CD4-positive, alpha-beta T cell treated with Interleukin-21 for 1 hour (primary cell): Measurements from ENCODE around the gene B4GALT2.

Source experiments
- DNase-seq: peaks from one replicate; pipeline ENCODE4 v3.0.0-alpha.2; 2020

The B4GALT2 gene

GRCh38 chr1:43987159-43987902 is 8.3 kb downstream of the B4GALT2 start:
- DNase-seq, result no peak

GRCh38 chr1:43990271-43991199 is 11.5 kb downstream of the B4GALT2 start:
- no peak for DNase-seq

GRCh38 chr1:43991200-43991475 is 12.1 kb downstream of the B4GALT2 start:
- no peak for DNase-seq

DNA sequence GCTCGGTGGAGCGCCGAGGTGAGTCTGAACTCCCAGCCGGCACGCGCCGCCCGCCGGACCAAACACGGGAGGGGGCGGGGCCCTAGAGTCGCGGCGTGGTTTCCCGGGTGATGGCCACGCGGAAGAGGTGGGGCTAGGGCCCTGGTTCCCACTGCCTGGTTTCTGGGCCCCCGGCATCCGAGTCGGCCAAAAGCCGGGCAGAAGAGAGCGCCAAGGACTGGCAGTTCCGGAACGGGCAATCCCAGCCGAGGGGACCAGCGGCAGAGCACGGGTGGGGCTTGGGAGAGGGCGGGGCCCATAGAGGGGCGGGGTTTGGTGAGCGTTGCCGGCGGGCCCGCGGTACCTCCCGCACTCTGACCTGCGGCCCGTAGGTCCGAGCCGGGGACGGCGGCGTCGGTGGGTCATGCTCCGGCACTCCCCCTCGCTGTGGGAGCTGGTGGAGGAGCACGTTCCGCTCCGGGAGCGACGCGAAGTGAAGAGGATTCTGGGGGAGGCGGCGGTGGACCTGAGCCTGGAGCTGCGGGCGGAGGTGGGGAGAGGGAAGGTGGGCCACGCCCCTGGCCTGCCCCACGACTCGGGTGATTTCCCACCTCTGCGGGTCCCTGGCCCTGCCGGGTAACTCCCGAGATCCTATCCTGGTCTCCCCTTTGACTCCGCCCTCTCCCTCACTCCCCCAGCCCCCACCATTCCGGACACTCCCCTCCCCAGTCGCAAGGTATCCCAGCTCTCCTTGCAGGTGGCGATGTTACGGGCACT is 12.6 kb downstream of the B4GALT2 start, which contains the start of gene CCDC24:
CCDC24 (plus strand) TSS at position 124 of the 756 bp plus-strand sequence; CDS start at position 404, 280 bp downstream.
- DNase-seq, result peak; percentile 82

DNA sequence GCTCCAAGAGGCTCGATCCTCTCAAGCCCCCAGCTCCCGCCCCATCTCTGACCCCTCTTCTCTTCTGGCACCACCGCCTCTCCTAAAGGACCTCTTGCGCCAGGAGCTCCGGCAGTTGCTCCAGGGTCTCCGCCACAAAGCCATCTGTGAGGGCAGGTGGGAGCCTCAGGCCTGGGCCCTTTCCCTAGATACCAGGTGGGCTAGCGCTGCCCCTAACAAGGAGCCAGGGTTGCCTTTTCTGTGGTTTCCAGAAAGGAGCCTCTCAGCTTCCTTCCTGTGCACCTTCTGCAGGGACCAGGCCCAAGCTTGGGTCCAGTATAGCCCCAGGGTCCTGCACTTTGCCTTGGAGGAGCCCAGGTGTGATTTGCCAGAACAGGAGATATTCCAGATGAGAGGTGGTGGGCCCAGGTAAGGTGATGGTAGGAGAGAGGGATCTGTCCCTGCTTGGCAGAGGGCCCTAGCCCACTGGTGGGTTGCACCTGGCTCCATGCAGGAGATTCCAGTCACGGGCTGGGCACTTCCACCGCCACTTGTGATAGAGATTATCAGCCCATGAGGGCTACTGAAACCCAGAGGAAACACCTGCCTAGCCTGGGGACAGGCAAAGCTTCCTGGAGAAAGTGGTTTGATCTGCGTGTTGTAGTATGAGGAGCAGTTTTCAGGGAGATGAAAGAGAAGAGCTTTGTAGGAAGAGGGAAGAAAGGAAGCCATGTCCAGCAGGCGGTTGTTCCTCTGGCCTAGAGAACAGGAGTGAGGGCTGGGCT is 13.4 kb downstream of the B4GALT2 start:
- no peak for DNase-seq

GRCh38 chr1:43993206-43993914 is 14.3 kb downstream of the B4GALT2 start:
- no peak for DNase-seq

- no peak for DNase-seq
Measured at GRCh38 chr1:43994071-43994470, 15.1 kb downstream of the B4GALT2 start.

DNA sequence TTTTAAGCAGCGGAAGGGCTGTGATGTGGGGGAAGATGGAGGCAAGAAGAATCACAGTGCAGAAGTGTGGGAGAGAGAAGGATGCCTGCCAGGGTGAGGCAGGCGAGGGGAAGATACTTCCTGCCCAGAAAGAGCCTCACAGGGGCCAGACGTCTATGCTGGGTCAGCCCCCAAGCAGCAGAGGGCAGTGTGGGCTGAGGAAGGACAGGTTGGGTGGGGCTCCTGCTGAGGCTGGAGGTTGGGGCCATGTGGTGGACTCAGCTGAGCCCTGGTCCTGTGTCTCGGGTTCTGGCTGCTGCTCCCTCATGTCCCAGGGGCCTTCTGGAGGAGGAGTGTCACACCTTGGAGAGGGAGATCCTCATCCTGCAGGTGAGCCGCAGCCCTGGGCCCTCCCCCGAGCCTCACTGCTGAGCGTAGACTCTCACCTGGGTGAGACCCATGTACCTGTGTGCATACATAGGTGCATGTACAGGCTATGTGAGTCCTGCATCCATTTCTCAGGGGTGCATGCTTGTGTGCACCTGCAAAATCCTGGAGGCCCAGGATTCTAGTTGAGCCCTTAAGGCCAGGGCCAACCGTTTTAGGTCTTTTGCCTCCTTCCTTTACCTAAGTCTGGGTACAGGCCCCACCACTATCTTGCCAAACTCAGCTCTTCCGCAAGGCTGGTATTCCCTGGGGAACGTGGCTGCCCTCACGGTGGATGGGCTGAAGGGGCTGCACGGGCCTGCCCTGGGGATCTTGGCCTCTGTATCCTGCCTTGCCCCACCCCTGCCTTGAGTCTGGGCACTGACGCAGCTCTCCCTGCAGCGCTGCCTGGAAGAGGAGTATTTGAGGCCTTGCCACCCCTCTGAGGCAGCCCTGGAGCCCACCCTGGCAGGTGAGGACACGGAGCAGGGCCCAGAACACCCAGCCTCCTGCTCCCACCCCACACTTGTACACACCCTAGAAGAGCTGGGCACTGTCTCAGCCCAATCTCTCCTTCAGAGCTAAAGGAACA is 16.1 kb downstream of the B4GALT2 start:
- DNase-seq, result no peak

DNA sequence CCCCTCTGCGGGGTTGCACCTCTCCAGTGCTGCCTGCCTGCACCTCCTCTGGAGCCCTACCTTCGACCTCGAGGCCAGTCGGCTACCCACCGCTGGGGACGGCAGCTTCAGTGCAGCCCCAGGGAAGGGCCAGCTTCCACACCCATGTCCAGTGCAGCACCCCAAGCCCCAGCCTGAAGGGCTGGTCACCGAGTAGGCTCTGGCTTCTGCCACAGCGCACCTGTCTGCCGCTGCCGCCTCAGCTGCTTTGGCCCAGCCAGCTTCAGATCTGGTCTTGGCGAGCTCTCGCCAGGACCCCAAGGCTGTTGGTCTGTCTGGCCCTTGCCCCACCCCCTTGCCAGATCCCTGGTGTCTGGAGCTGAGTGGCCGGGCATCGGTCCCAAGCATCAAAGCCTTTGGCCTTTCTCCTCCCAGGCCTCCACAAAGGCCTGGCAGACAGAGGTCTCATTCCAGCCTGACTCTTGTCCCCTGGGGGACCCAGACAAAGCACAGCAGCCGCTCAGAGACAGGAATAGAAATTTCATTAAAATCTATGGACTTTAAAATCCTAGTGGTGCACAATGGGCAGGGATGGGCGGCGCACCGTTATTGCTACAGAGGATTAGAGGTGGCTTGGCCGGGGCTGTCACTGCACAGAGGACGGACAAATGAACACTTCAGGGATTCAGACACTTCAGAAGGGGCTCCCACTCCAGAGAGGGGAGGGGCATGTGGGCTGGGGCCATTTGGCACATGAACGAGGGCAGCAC is 17.1 kb downstream of the B4GALT2 start:
- DNase-seq, result no peak

DNA sequence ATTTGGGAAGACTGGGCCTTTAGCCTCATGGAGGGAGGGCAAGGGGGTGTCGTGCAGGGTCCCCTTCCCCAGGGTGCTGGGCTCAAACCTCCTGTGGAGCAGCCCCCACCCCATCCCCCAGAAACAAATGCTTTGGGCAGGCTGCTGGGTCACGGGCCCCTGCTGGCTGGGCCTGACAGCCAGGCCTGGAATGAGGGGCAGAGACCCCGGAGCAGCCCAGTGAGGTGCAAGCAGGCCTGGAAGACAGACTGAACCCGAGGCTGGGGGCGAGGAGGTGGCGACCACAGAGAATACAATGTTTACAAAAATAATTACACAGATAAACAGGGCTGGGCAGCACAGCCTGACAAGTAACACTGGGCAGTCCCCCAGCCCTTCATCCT is 17.7 kb downstream of the B4GALT2 start:
- no peak for DNase-seq

GRCh38 chr1:43997295-43997999 is 18.4 kb downstream of the B4GALT2 start:
- DNase-seq, result no peak

DNA sequence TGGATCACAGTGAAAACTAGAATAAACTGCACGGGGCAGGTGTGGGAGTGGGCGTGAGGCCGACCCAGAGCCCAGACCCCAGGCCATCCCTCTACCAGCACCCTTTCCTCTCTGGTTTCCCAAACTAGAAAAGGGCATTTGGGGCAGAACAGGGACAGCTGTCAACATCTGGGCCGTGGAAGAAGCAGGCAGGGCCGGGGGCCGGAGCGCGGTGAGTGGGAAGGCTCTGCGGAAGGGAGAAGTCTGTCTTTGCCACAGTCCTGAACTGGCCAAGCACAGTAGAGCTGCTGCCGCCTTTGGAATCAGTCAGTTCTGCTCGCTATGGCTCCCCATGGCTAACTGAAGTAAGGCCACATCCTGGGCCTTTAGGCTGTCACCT is 19.0 kb downstream of the B4GALT2 start:
- DNase-seq, result no peak

DNA sequence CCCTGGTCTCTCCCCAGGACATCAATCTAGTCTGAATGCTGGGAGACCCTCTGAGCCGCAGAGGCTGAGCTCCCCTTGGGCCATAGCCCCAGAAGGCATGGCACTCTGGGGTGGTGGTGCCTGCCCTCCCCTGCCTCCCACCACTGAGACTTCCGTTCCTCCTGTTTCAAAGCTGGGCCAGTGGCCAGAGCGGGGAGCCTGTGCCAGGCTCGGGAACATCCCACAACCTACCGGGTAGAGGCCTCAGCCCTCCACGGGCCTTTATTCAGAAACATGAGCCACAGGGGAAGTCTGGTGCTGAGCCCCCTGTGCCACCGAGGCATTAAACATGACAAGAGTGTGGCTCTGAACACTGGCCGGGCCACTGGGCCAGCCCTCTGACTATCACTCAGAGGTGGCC is 20.4 kb downstream of the B4GALT2 start:
- DNase-seq, result no peak

- no peak for DNase-seq
Measured at GRCh38 chr1:44000122-44000665, 21.2 kb downstream of the B4GALT2 start.

GRCh38 chr1:44002165-44002564 is 23.2 kb downstream of the B4GALT2 start:
- no peak for DNase-seq

- DNase-seq, result no peak
Measured at GRCh38 chr1:44002606-44003157, 23.7 kb downstream of the B4GALT2 start.

GRCh38 chr1:44008259-44008658 is 29.2 kb downstream of the B4GALT2 start:
- no peak for DNase-seq

DNA sequence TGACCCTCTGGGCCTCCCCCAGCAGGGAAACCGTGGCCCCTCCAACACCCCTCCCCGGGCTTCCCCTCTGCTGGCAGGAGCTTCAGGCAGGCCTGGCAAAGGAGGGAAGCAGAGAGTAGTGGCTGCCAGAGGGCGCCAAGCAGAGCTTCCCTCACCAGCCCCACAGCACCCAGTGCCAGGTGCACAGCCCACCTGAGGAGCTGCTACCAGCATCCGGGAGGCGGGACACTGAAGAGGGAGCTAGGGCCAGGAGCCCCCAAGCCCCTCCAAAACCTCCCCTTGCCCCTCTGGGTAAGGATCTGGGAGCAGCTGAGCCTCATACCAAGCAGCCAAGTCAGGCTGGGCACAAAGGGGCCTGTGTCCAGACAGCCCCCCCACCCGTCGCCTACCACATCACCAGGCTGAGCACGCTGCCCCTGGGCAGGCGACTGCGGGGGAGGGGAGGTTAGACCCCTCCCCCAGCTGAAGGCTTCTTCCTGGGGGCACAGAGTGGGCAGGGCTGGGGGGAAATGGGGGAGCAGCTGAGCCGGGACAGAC is 32.0 kb downstream of the B4GALT2 start:
- DNase-seq, result no peak
